GM12875 (cell line): Measurements from ENCODE around the gene XPC.

ENCODE experiments used
- H3K4me3 ChIP-seq: one replicate; pipeline ENCODE4 v1.5.1; 2011; ENCODE audit warnings: low read depth, low read length, control low read depth
- TF ChIP-seq, protein P1 (sequence below): IDR thresholded peaks from 2 replicates; pipeline ENCODE4 v1.5.1; 2011; ENCODE audit warnings: low read depth, mild to moderate bottlenecking, control low read depth, inconsistent platforms, low read length, moderate library complexity, borderline replicate concordance; ENCODE audit not compliant: insufficient read depth

The XPC gene

DNA sequence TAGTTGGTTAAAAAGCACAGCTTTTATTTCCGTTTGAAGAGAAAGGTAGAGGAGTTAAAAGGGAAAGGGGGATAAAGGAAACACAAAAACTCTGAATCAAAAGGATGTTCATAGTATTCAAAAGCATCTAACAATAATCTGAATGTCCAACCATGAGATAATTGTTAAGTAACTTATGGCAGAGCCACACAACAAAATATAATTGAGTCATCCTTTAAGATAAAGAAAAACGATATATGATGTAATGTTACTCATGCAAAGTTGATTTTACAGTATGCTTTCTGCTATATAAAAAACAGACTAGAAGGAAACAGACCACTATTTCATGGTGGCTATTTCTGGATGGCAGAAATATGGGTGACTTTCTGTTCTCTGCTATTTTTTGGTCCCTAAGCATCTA lies 3.9 kb downstream of the XPC start:
- no peak overlapping the region for H3K4me3 ChIP-seq

DNA sequence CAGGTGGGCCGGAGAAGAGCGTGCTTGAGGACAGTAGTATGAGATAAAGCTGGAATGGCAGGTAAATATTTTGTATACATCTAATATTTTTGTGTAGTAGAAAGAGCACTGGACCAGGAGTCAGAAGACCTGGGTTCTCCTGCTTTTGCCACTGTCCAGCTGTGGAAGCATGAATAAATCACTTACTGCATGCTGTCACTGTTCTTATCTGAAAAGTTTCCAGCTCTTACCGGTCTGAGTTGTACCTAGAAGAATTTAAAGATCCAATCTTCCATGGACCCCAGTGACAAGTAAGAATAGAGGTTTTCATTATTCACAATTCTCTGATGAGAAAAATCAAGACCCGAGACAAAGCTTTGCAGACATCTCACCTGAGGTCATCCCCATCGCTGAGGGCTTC lies 5.9 kb downstream of the XPC start:
- TF ChIP-seq, protein P1, sequence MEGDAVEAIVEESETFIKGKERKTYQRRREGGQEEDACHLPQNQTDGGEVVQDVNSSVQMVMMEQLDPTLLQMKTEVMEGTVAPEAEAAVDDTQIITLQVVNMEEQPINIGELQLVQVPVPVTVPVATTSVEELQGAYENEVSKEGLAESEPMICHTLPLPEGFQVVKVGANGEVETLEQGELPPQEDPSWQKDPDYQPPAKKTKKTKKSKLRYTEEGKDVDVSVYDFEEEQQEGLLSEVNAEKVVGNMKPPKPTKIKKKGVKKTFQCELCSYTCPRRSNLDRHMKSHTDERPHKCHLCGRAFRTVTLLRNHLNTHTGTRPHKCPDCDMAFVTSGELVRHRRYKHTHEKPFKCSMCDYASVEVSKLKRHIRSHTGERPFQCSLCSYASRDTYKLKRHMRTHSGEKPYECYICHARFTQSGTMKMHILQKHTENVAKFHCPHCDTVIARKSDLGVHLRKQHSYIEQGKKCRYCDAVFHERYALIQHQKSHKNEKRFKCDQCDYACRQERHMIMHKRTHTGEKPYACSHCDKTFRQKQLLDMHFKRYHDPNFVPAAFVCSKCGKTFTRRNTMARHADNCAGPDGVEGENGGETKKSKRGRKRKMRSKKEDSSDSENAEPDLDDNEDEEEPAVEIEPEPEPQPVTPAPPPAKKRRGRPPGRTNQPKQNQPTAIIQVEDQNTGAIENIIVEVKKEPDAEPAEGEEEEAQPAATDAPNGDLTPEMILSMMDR = no peak
- no peak overlapping the region for H3K4me3 ChIP-seq

More for the DNA sequence above, 3.9 kb downstream of the XPC start:
- TF ChIP-seq, protein P1 = no peak

DNA sequence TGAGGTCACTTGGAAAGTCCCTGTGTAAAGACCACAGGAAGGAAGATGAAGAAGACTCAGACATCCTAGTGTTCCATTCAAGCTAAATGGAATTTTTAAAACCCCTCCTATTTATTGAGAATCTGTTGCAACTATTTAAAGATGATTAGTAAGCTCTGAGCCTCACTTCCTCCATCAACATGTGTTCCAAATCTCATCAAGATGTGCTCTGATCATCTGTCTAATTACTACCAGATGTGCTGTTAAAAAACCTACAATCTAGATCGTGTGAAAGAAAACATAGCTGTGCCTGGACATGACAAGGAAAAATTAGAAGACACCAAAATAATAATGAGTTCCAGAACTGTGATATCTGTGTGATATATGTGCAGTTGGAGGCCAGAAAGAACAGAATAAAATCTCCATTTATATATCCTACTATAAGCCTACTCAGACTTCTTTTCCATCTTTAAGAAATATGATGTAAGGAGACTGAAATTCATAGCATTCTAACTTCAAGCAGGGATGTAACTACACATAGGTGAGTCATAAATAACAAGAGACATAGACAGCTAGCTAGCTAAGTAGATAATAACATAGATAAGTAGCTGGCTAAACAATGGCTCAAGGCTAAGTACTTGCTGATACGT lies 7.8 kb downstream of the XPC start:
- no peak overlapping the region for H3K4me3 ChIP-seq
- TF ChIP-seq, protein P1 = no peak

DNA sequence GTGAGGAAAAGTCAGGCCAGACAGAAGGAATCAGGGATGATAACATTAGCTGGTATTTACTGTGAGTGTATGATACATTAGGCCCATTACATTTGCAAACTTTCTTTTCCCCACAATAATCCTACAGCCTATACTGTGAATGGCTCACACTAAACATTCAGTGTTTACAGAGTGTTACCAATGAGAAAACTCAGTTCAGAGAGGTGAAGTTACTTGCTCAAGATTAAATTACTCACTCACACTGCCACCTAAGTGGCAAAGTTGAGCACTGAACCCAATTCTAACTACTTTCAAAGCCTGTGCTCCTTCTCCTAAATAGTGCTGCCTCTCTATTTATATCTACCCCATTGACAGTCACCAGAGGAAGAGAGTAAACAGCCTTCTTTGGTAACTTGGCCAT lies 8.5 kb downstream of the XPC start:
- TF ChIP-seq, protein P1 = no peak
- no peak overlapping the region for H3K4me3 ChIP-seq

DNA sequence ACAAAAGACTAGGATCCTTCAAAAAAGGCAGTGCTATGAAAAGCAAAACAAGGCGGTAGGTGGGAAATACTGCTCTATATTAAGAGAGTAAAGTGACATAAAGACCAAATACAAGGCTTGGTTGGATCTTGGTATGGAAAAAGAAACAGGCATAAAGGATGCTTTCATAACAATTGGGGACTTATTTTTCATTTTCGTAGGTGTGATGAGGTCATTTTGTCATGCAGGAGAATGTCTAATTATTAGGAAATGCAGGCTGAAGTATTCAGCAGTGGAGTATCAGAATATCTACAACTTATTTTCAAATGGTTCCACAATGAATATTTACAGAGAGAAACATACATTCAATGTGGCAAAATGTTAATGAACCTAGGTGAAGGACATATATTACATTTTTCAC lies 9.0 kb downstream of the XPC start:
- no peak overlapping the region for H3K4me3 ChIP-seq

DNA sequence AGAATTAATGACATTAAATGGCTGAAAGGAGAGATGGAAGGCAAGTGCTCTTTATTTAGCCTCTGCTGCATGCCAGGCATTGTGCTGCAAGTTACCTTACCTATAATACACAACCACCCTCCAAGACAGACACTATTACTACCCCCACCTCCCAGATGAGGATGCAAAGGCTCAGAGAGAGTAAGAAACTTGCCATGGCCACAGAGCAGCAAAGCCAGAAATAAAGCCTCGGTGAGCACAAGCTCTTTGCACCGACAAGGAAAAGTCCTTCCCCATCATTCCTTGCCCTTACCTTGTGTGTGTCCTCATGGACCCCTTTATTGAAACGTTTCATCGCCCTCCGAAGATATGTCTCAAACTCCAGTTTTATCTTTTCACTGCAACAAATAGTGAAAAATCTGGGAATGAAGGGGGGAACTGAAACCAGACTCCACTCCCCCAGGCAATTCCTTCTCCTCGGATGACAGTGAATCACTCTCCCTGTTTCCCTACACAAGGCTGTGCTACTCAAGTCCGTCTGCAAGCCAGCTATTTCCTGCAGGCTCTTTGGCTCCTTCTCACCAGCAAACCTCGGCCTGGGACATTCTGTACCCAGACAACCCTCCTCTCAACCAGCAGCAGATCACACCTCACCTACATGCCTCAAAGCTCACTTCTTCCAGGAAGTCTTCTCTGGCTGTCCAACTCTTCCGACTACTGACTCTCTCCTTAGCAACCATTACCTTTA lies 11.4 kb downstream of the XPC start:
- no peak overlapping the region for H3K4me3 ChIP-seq
- TF ChIP-seq, protein P1 = no peak

More for the DNA sequence above, 9.0 kb downstream of the XPC start:
- TF ChIP-seq, protein P1 = no peak

DNA sequence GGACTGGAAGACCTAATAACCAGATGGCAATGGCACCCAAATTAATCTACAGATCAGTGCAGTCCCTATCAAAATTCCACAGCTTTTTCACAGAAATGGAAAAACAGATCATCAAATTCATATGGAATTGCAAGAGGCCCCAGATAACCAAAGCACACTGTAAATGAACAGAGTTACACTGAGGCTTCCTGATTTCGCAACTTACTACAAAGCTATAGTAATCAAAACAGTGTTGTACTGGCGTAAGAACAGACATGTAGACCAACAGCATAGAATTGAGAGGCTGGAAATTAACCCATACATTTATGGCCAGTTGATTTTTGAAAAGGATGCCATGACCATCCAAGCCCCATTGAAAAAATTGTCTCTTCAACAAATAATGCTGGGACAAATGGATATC lies 16.2 kb downstream of the XPC start:
- no peak overlapping the region for H3K4me3 ChIP-seq
- TF ChIP-seq, protein P1 = no peak
